HFF-Myc (cell line): Measurements from ENCODE around the gene WDR48.
A peak's percentile ranks its signal among the peaks of the same experiment; 100 is the strongest.

Experiments
- DNase-seq: peaks from one replicate; pipeline ENCODE4 v3.0.0-alpha.2; 2011; ENCODE audit warnings: low read depth; ENCODE audit errors: extremely low read depth
- H3K4me3 ChIP-seq: replicated peaks from 2 replicates; pipeline ENCODE4 v1.5.1; 2011; ENCODE audit warnings: low read depth, mild to moderate bottlenecking, control low read depth, low read length
- TF ChIP-seq, protein P1 (sequence below): IDR thresholded peaks from 2 replicates; pipeline ENCODE4 v1.5.1; 2012; ENCODE audit warnings: mild to moderate bottlenecking, low read depth, low read length, control low read depth; ENCODE audit errors: missing control alignments

WDR48 gene

DNA sequence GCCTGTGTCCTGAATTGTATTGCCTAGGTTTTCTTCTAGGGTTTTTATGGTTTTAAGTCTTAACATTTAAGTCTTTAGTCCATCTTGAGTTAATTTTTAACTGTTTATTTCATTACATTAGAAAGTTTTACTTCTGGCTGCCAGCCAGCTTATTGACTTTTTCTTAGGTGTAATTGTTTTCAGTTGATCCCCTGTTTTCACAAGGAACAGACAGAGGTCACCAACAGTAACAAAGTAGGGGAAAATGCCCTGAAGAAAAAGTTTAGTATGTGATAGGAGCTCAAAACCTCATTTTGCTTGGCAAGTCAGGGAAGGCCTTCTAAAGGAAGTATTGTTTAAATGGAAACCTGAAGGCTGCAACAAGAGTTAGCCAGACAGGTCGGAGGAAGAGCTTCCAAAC, 10.4 kb downstream of the WDR48 start:
- TF ChIP-seq, protein P1, sequence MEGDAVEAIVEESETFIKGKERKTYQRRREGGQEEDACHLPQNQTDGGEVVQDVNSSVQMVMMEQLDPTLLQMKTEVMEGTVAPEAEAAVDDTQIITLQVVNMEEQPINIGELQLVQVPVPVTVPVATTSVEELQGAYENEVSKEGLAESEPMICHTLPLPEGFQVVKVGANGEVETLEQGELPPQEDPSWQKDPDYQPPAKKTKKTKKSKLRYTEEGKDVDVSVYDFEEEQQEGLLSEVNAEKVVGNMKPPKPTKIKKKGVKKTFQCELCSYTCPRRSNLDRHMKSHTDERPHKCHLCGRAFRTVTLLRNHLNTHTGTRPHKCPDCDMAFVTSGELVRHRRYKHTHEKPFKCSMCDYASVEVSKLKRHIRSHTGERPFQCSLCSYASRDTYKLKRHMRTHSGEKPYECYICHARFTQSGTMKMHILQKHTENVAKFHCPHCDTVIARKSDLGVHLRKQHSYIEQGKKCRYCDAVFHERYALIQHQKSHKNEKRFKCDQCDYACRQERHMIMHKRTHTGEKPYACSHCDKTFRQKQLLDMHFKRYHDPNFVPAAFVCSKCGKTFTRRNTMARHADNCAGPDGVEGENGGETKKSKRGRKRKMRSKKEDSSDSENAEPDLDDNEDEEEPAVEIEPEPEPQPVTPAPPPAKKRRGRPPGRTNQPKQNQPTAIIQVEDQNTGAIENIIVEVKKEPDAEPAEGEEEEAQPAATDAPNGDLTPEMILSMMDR, result no peak
- DNase-seq, result no peak
- no peak overlapping the region for H3K4me3 ChIP-seq

GRCh38 chr3:39063143-39063542, 11.3 kb downstream of the WDR48 start:
- no peak overlapping the region for H3K4me3 ChIP-seq
- no peak for DNase-seq
- TF ChIP-seq, protein P1, result no peak

- H3K4me3 ChIP-seq, result no peak overlapping the region
- TF ChIP-seq, protein P1, result no peak
- DNase-seq, result no peak
Observed at GRCh38 chr3:39064646-39065045, 12.8 kb downstream of the WDR48 start.

DNA sequence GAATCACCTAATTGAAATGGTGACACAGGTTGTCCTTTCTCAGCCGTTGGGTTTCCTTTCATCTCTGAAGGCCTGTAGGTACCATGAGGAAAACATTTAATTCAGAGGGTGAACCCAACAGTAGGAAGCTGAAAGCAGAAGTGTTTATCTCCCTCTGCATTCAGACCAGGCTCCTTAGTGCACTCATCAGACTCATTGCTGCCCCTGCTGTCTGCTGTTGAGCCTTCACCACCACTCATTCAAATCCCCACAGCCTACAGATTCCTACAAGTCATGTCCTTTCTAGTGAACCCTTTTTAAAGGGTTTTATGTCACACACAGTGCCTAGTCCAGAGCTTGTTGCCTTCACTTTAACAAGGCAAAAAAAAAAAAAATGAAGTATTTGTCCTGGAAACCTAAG, 13.4 kb downstream of the WDR48 start:
- DNase-seq, result no peak

GRCh38 chr3:39067286-39067685, 15.5 kb downstream of the WDR48 start:
- DNase-seq, result no peak
- TF ChIP-seq, protein P1, result no peak

More for the DNA sequence above, 13.4 kb downstream of the WDR48 start:
- TF ChIP-seq, protein P1, result peak; percentile 52
- no peak overlapping the region for H3K4me3 ChIP-seq

GRCh38 chr3:39068556-39068955, 16.7 kb downstream of the WDR48 start:
- TF ChIP-seq, protein P1, result no peak
- DNase-seq, result no peak
- no peak overlapping the region for H3K4me3 ChIP-seq

More at GRCh38 chr3:39067286-39067685, 15.5 kb downstream of the WDR48 start:
- H3K4me3 ChIP-seq, result no peak overlapping the region

- TF ChIP-seq, protein P1, result no peak
Observed at GRCh38 chr3:39075910-39076309, 24.1 kb downstream of the WDR48 start.

More at GRCh38 chr3:39075910-39076309, 24.1 kb downstream of the WDR48 start:
- no peak overlapping the region for H3K4me3 ChIP-seq
- DNase-seq, result no peak
